Pons (tissue), 1 donor: ENCODE results near the gene MYOM1.
A peak's percentile ranks its signal among the peaks of the same experiment; 100 is the strongest.
"Not testable (repeated sequence)": the region's sequence is repeated elsewhere in the genome, so short reads cannot be mapped to it uniquely, and the experiment has no call there.

Experiments used
- DNase-seq: peaks from one replicate; pipeline ENCODE4 v3.0.0-alpha.2; 2016; ENCODE audit warnings: low spot score

Gene MYOM1

GRCh38 chr18:3057526-3057925 lies 162.2 kb downstream of the MYOM1 start:
- DNase-seq = no peak

DNA sequence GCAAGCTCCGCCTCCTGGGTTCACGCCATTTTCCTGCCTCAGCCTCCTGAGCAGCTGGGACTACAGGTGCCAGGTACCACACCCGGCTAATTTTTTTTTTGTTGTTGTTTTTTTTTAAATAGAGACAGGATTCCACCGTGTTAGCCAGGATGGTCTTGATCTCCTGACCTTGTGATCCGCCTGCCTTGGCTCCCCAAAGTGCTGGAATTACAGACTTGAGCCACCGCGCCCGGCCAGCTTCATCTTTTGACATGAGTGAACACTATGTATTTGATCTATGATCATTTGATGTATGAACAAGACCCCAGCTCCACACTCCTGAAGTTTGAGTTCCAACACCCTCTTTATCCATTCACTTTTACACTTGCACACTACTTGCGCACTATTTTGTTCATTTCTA lies 163.5 kb downstream of the MYOM1 start:
- no peak for DNase-seq

- no peak for DNase-seq
Measured at GRCh38 chr18:3055816-3056215, 164.0 kb downstream of the MYOM1 start.

GRCh38 chr18:3055186-3055728 lies 164.5 kb downstream of the MYOM1 start:
- no peak for DNase-seq

- no peak for DNase-seq
Measured at GRCh38 chr18:3054780-3055179, 165.0 kb downstream of the MYOM1 start.

GRCh38 chr18:3054214-3054613 lies 165.6 kb downstream of the MYOM1 start:
- no peak for DNase-seq

DNA sequence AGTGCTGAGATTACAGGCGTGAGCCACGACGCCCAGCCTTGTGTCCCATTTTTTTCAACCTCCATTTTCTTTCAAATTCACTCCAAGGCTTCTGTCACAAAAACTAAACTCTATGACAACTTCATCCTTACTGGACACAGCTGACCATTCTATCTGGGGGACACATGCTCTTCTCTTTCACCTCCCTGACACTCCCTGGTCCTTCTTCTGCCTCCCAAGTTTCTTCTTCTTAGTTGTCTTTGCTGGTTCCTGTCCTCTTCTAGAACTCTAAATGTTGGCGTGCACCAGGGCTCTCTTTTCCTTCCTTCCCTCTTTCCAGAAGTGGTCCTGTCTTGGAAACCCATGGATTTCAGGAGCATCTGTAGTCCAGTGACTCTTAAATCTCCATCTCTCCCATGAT lies 166.7 kb downstream of the MYOM1 start:
- DNase-seq = no peak

- DNase-seq = no peak
Measured at GRCh38 chr18:3052411-3052758, 167.4 kb downstream of the MYOM1 start.

DNA sequence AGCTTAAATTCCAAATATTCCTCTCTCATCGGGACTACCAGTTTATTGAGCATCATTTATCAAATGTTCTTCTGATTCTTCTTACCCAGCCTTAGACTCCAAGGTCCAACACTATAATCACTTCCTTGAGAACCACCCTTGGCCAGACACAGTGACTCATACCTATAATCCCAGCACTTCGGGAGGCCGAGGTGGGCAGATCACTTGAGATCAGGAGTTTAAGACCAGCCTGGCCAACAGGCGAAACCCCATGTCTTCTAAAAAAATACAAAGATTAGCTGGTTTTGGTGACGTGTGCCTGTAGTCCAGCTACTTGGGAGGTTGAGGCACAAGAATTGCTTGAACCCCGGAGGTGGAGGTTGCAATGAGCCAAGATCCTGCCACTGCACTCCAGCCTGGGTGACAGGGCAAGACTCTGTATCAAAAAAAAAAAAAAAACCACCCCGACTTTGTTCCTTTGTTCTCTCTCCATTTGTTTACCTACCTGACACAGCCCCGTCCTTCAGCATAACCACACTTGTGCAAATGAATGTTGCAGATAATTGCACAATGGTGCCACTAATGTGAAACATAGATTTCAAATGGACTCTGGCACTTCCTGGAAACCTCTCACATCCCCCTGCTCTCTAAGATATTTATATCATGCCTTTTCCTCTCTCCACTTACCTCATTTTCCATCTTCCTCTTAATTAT lies 167.9 kb downstream of the MYOM1 start:
- DNase-seq = no peak

- DNase-seq = not testable (repeated sequence)
Measured at GRCh38 chr18:3049897-3050454, 169.8 kb downstream of the MYOM1 start.

GRCh38 chr18:3048820-3049349 lies 170.9 kb downstream of the MYOM1 start:
- DNase-seq = no peak

DNA sequence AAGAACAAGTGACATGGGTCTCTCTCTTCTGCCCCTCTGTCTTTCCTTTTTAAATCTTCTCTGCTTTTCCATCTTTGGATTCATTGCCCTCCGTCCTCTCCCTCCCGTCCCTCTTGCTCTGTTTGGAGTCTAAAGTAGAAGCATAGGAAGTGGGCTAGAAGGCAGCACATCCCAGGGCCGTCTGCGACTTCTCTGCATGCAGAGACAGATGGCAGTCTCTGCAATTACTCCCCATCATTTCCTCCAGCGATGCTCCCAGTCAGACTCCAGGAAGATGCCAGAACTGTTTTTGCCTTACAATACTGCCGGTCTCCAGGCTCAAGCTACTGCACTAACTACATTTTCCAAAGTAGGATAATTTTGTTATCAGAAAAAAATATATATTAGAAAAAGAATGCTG lies 171.6 kb downstream of the MYOM1 start:
- peak; percentile 32 for DNase-seq

- DNase-seq = no peak
Measured at GRCh38 chr18:3046216-3046808, 173.5 kb downstream of the MYOM1 start.

- DNase-seq = peak; percentile 37
Measured at GRCh38 chr18:3044931-3045698, 174.7 kb downstream of the MYOM1 start.

DNA sequence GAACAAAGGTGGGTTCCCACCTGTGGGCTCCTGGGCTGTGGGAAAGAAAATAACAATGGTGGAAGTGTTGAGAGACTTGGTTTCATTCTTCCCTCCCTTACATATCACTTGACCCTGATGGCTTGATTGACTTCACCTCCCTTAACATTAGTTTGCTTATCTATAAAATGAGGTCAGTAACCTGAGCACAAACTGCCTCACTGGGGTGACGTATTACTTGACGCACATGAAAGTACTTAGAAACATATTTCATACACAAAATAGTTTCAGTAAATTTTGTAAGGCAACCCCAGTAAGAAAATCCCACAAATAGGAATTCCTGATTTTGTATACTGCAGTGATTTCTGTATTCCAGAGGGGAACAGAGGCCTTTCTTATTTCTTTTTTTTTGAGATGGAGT lies 177.4 kb downstream of the MYOM1 start:
- DNase-seq = no peak

DNA sequence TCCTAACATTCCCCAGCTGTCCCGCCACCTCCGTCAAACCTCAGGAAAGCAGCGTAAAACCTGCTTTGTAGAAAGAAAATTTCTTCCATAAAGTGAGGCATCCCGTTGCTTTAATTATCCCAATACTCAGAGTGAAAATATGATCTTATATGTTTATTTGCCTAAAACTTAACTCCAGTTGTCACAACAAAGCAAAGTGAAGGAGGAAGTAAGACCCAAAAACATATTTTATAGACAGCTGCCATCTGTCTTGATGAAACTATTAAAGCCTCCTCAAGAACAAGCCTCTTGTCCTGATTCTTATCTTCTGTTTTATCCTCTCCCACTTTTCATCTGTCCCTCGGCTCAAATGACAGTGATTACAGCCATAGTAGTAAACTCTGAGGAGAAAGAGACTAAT lies 177.9 kb downstream of the MYOM1 start:
- no peak for DNase-seq

DNA sequence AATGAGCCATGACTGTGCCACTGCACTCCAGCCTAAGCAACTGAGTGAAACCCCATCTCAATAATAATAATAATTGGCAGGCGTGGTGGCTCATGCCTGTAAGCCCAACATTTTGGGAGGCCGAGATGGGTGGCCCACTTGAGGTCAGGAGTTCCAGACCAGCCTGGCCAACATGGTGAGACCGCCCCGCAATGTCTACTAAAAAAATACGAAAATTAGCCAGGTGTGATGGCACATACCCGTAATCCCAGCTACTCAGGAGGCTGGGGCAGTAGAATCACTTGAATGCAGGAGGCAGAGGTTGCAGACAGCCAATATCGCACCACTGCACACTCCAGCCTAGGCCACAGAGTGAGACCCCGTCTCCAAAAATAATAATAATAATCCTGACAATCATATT lies 178.9 kb downstream of the MYOM1 start:
- DNase-seq = no peak

DNA sequence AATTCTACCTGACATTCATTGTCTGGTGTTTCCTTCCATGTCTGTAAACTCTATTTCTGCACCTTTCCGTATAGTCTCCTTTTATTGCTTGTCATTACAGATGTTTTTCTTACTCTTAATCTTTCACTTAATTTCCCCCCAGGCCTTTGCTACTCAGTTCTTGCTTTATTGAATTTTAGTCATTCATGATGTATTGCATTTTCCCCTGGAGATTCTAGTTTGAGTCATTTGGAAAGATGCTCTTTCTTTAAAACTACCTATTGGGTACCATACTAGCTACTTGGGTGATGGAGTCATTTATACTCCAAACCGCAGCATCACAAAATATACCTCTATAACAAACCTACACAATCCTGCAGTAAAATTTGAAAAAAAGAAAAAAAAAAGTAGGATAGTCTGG lies 179.6 kb downstream of the MYOM1 start:
- no peak for DNase-seq

DNA sequence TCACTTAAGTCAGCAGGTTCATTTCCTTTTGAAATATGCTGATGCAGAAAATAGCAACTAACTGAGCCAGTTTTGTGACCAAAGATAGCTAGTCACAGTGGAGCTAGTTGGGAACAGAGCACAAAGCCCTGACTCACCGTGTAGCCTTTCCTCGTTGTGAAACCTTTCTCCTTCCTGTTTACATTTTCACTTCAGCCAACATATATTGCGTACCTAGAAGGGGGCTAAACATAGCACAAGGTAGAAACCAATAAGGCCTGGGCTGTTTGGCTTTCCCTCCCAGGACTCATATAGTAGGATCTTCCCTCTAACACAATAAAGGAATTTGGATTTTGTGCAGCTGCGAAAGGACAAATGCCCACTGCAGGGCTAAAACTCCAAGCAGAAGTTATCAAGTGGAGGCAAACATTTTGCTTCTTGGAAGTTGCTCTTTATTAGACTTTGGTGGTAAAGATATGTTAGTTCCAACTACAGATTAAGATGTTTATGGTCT lies 182.3 kb downstream of the MYOM1 start:
- peak; percentile 63 for DNase-seq

DNA sequence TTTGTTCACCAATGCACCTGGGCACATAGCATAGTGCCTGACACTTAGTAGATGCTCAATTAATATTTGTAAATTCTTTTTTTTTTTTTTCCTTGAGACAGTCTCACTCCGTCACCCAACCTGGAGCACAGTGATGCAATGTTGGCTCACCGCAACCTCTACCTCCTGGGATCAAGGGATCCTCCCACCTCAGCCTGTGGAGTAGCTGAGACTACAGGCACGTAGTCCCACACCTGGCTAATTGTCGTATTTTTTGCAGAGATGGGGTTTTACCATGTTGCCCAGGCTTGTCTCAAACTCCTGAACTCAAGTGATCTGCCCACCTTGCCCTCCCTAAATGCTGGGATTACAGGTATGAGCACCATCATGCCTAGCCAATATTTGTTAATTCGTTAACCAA lies 183.7 kb downstream of the MYOM1 start:
- no peak for DNase-seq

- DNase-seq = no peak
Measured at GRCh38 chr18:3035635-3036034, 184.1 kb downstream of the MYOM1 start.

DNA sequence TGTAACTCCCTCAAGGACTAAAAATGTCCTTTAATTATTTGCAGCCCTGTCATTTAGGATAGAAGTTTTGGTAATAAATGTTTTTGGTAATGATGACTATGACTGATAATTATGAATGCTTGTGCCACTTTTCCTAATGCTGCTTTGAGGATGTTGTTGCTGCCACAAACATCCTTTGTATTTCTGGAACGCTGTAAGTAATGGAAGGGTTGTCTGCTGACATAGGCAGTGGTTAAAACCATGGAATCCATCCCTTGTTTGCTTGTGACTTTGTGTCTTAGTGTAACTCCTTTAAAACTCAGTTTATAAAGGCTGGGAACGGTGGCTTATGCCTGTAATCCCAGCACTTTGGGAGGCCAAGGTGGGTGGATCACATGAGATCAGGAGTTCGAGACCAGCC lies 187.0 kb downstream of the MYOM1 start:
- no peak for DNase-seq
